ENCODE measurements around the gene ROGDI. TPM values are rescaled to one million over a fixed set of nuclear protein-coding genes. Genes with fewer than 3 reads are reported as not detected.

ROGDI gene
- total RNA-seq, 1 experiment from 2014 or later = 18.9 TPM

Other genes with a start within 250 kb of the ROGDI start
- gene C16orf96, start 246.3 kb downstream of the ROGDI start, total RNA-seq (2014; rRNA removed; shearing (Covaris generic)) = not detected in 2 replicates
- 4.5 and 8.4 TPM in 2 replicates for gene UBALD1, start 187.7 kb downstream of the ROGDI start, total RNA-seq (2014; rRNA removed; shearing (Covaris generic))
- 30.9 and 46.2 TPM in 2 replicates for gene MGRN1, start 177.8 kb downstream of the ROGDI start, total RNA-seq (2014; rRNA removed; shearing (Covaris generic))
- 21.1 and 25.7 TPM in 2 replicates for gene NUDT16L1, start 109.1 kb downstream of the ROGDI start, total RNA-seq (2014; rRNA removed; shearing (Covaris generic))
- gene ANKS3, start 68.4 kb downstream of the ROGDI start, total RNA-seq (2014; rRNA removed; shearing (Covaris generic)) = 9.3 and 15.8 TPM in 2 replicates
- gene DNAAF8, start 68.1 kb downstream of the ROGDI start, total RNA-seq (2014; rRNA removed; shearing (Covaris generic)) = 0.81 and 1.4 TPM in 2 replicates
- gene ZNF500, start 35.5 kb downstream of the ROGDI start, total RNA-seq (2014; rRNA removed; shearing (Covaris generic)) = 7.1 and 13.3 TPM in 2 replicates
- not detected in 2 replicates for gene SEPTIN12, start 14.3 kb downstream of the ROGDI start, total RNA-seq (2014; rRNA removed; shearing (Covaris generic))
- gene SMIM22, start 7.3 kb downstream of the ROGDI start, total RNA-seq (2014; rRNA removed; shearing (Covaris generic)) = not detected in 2 replicates
- gene GLYR1, start 44.7 kb upstream of the ROGDI start, total RNA-seq (2014; rRNA removed; shearing (Covaris generic)) = 24.9 and 42.0 TPM in 2 replicates
- 22.8 and 48.3 TPM in 2 replicates for gene UBN1, start 44.8 kb upstream of the ROGDI start, total RNA-seq (2014; rRNA removed; shearing (Covaris generic))
- gene PPL, start 134.5 kb upstream of the ROGDI start, total RNA-seq (2014; rRNA removed; shearing (Covaris generic)) = 1.8 and 2.2 TPM in 2 replicates
- gene SEC14L5, start 155.7 kb upstream of the ROGDI start, total RNA-seq (2014; rRNA removed; shearing (Covaris generic)) = 0.02 TPM in 1 of 2 replicates, not detected in the other
- gene NAGPA, start 231.3 kb upstream of the ROGDI start, total RNA-seq (2014; rRNA removed; shearing (Covaris generic)) = 19.0 and 28.6 TPM in 2 replicates

All from M059J (cell line).